ENCODE results near the gene KRTAP1-1.
"Not testable (repeated sequence)": the region's sequence is repeated elsewhere in the genome, so short reads cannot be mapped to it uniquely, and the experiment has no call there.

Gene KRTAP1-1

GRCh38 chr17:41012326-41013120 is 28.7 kb downstream of the KRTAP1-1 start:
- no peak for DNase-seq (ENCODE audit: low read depth)

- DNase-seq (ENCODE audit: low read depth), result no peak
Measured at GRCh38 chr17:41010441-41010840, 30.8 kb downstream of the KRTAP1-1 start.

GRCh38 chr17:41009936-41010335 is 31.3 kb downstream of the KRTAP1-1 start:
- no peak for DNase-seq (ENCODE audit: low read depth)

GRCh38 chr17:41009301-41009760 is 31.9 kb downstream of the KRTAP1-1 start:
- DNase-seq (ENCODE audit: low read depth), result no peak

GRCh38 chr17:41008811-41009210 is 32.4 kb downstream of the KRTAP1-1 start, which contains the start of gene KRTAP3-1:
KRTAP3-1 (minus strand) TSS chr17:41009128; CDS start chr17:41009074, 54 bp downstream.
- no peak for DNase-seq (ENCODE audit: low read depth)

GRCh38 chr17:41004397-41004796 is 36.9 kb downstream of the KRTAP1-1 start:
- no peak for DNase-seq (ENCODE audit: low read depth)

GRCh38 chr17:41003926-41004325 is 37.3 kb downstream of the KRTAP1-1 start:
- no peak for DNase-seq (ENCODE audit: low read depth)

- DNase-seq (ENCODE audit: low read depth), result no peak
Measured at GRCh38 chr17:41002814-41003213, 38.4 kb downstream of the KRTAP1-1 start.

- no peak for DNase-seq (ENCODE audit: low read depth)
Measured at GRCh38 chr17:41001795-41002194, 39.5 kb downstream of the KRTAP1-1 start.

- not testable (repeated sequence) for DNase-seq (ENCODE audit: low read depth)
Measured at GRCh38 chr17:40999563-40999962, 41.7 kb downstream of the KRTAP1-1 start, which contains the start of gene KRTAP3-2. KRTAP3-2 (minus strand) TSS chr17:40999906; CDS start chr17:40999853, 53 bp downstream.

- DNase-seq (ENCODE audit: low read depth), result no peak
Measured at GRCh38 chr17:40997361-40997760, 43.9 kb downstream of the KRTAP1-1 start.

GRCh38 chr17:40996829-40997228 is 44.4 kb downstream of the KRTAP1-1 start:
- no peak for DNase-seq (ENCODE audit: low read depth)

GRCh38 chr17:40995116-40995515 is 46.1 kb downstream of the KRTAP1-1 start:
- no peak for DNase-seq (ENCODE audit: low read depth)

- DNase-seq (ENCODE audit: low read depth), result no peak
Measured at GRCh38 chr17:40993839-40994238, 47.4 kb downstream of the KRTAP1-1 start, which contains the start of gene KRTAP3-3. KRTAP3-3 (minus strand) TSS chr17:40994164; CDS start chr17:40994097, 67 bp downstream.

GRCh38 chr17:40993084-40993483 is 48.2 kb downstream of the KRTAP1-1 start:
- DNase-seq (ENCODE audit: low read depth), result no peak

- no peak for DNase-seq (ENCODE audit: low read depth)
Measured at GRCh38 chr17:40992666-40993065, 48.6 kb downstream of the KRTAP1-1 start.

Data from HS-27A (cell line).